Heart right ventricle (tissue), 16 donors: Measurements from ENCODE around the gene SMAD3. TPM values are rescaled to one million over a fixed set of nuclear protein-coding genes. Genes with fewer than 3 reads are reported as not detected.

Source experiments
- ATAC-seq, 8 donors: fragments of 200-7000 bp; cut with Tn5 transposase; one replicate each; pipeline ENCODE4 v1.9.1; 2020; ENCODE audit warnings: mild to moderate bottlenecking in 8 of 8, moderate library complexity in 8 of 8, moderate number of reproducible peaks in 1 of 8
- DNase-seq, 2 donors: peaks; one replicate each; pipeline ENCODE4 v3.0.0-alpha.2; 2020
- H3K27ac ChIP-seq, 10 donors: fragments of 200-600 bp; sonication (generic) in 2 of 10; one replicate each; pipeline versions ENCODE4 v1.5.0 to v1.8.0; 2020 to 2022; ENCODE audit warnings: mild to moderate bottlenecking in 3 of 10
- H3K27me3 ChIP-seq, 7 donors: fragments of 200-600 bp; one replicate each; pipeline ENCODE4 v1.8.0; 2021 to 2022; ENCODE audit warnings: mild to moderate bottlenecking in 2 of 7
- H3K36me3 ChIP-seq, 9 donors: fragments of 200-600 bp; sonication (generic) in 1 of 9; one replicate each; pipeline versions ENCODE4 v1.5.0 to v1.8.0; 2020 to 2022; ENCODE audit warnings: mild to moderate bottlenecking in 2 of 9
- H3K4me1 ChIP-seq, 9 donors: fragments of 200-600 bp; sonication (generic) in 1 of 9; one replicate each; pipeline versions ENCODE4 v1.5.0 to v1.8.0; 2020 to 2022; ENCODE audit warnings: mild to moderate bottlenecking in 4 of 9
- H3K4me3 ChIP-seq, 10 donors: fragments of 200-600 bp; sonication (generic) in 2 of 10; one replicate each; pipeline versions ENCODE4 v1.5.0 to v1.8.0; 2020 to 2022; ENCODE audit warnings: mild to moderate bottlenecking in 7 of 10, moderate library complexity in 2 of 10
- H3K9me3 ChIP-seq, 11 donors: fragments of 200-600 bp in 10 of 11; sonication (generic) in 2 of 11; one replicate each; pipeline versions ENCODE4 v1.5.0 to v1.8.0; 2013 to 2022; ENCODE audit warnings: mild to moderate bottlenecking in 2 of 11, control low read depth in 1 of 11, moderate library complexity in 1 of 11
- CTCF ChIP-seq, 9 donors: fragments of 200-600 bp; sonication (generic) in 2 of 9; IDR thresholded peaks; one replicate each; pipeline versions ENCODE4 v1.5.0 to v1.8.0; 2021 to 2022; ENCODE audit warnings: antibody characterized with exemption in 9 of 9, mild to moderate bottlenecking in 5 of 9, moderate library complexity in 1 of 9
- WGBS, 2 donors: extraction: QIAGEN DNeasy Blood & Tissue Kit; methylation state at CpG; one replicate each; pipeline ENCODE4 v1.1.7; 2013; ENCODE audit warnings: inconsistent platforms in 1 of 2; 5-methylcytosine and 5-hydroxymethylcytosine counted together
- intact Hi-C, 10 donors: fragments of 100-400 bp; cut with DNase I; formaldehyde crosslinking; loops; one replicate each; pipeline versions ENCODE4 v1.11.1 to v1.14.2; 2022
- polyA plus RNA-seq, 2 donors: library from polyadenylated mRNA; stranded (reverse); fragments of 200-250 nt; gene quantifications; one replicate each; pipeline ENCODE4 v1.2.3, GENCODE V29; 2013
- total RNA-seq, 10 donors: library from RNA; stranded (reverse); fragmentation: NEBNext Ultra II Directional in 3 of 10; extraction: Animal tissue kit (Norgen Biotek cat#: 25700) in 3 of 10; gene quantifications; one replicate each; pipeline versions ENCODE4 v1.2.1 to v1.2.4, GENCODE V29; 2021 to 2023
- donor health status: Arrhythmogenic right ventricular cardiomyopathy.
- donor health status: ischemic (EF 13 %, LVEDD 7.1; RV severe dilation, severe dysfunction).
- donor health status: healthy with polysubstance abuse.
- donor health status: DM: no; HTN: yes; CAD: no.
- donor health status: DM: no; HTN: no; CAD: no.
- donor health status: ischemic (EF 25% LVEDD 6.9; RV normal size, moderate dysfunction).
- donor health status: ischemic (EF 25% LVEDD 5.7; RV mildly dilated, moderate dysfunction).
- donor health status: healthy.
- donor health status: DM: yes; HTN: yes; CAD: no.
- donor health status: Ischemic cardiomyopathy.
- donor health status: ischemic (EF 35%, LVEDD 5.7; RV mildly dilated, moderate dysfunction).
- donor health status: nonischemic (EF 11% LVEDD 7.7; RV severe dilation, severe dysfunction).
- donor health status: DM: yes; HTN: yes; CAD: no.
- donor health status: PGD.
- donor health status: ischemic (EF 29% LVEDD 5.4; RV normal size, mild dysfunction).
- donor health status: nonischemic (EF 23%, LVEDD 6.1; RV moderate dilation, normal function).

SMAD3 gene
- total and polyA plus RNA-seq, 12 donors, result 6.2 to 44.8 (median 15.5) TPM

- H3K27me3 ChIP-seq, result no peaks in the 10 kb centered on the region
- H3K9me3 ChIP-seq, result no peaks in the 10 kb centered on the region
- no peak for TF ChIP-seq CTCF (IDR thresholded peaks at IDR 0.05)
- no peaks in the 10 kb centered on the region for H3K36me3 ChIP-seq
- peak overlapping the region in 8 of 10 donors; percentile 17 to 87 (median 70) for H3K27ac ChIP-seq
- no peak overlapping the region for H3K4me3 ChIP-seq
- DNase-seq (no peak), ATAC-seq (peak in 7 of 8 donors; percentile 6 to 76 (median 27))
- WGBS, 2 donors, result 88 to 91% methylated on average over 7 of the region's 7 CpGs
- intact Hi-C loops, result no loop called here
- peaks cover 13 to 61% (median 35%) of the 10 kb centered on the region in 9 donors for H3K4me1 ChIP-seq
Observed at GRCh38 chr15:67023517-67024313, 41.7 kb upstream of the SMAD3 start.

GRCh38 chr15:67024314-67024997, 40.9 kb upstream of the SMAD3 start:
- 33 to 44% methylated on average over 6 of the region's 6 CpGs for WGBS, 2 donors
- H3K4me1 ChIP-seq, result peaks cover 13 to 61% (median 35%) of the 10 kb centered on the region in 9 donors
- peak overlapping the region in 9 of 10 donors; percentile 43 to 87 (median 69) for H3K27ac ChIP-seq
- no peak overlapping the region for H3K4me3 ChIP-seq
- TF ChIP-seq CTCF (IDR thresholded peaks at IDR 0.05), result no peak
- intact Hi-C loops, result no loop called here
- no peaks in the 10 kb centered on the region for H3K27me3 ChIP-seq
- H3K9me3 ChIP-seq, result no peaks in the 10 kb centered on the region
- DNase-seq (peak; percentile 37 to 87), ATAC-seq (peak; percentile 90 to 95 (median 93))
- no peaks in the 10 kb centered on the region for H3K36me3 ChIP-seq

GRCh38 chr15:67024998-67025368, 40.4 kb upstream of the SMAD3 start:
- intact Hi-C loops, result loop anchor here in 3 of 10 donors (5.0 kb wide), 2 partner anchors 37 to 42 kb away; partner anchors contain the start of gene SMAD3 (in 1 of the 3)
- no peak for TF ChIP-seq CTCF (IDR thresholded peaks at IDR 0.05)
- DNase-seq (no peak), ATAC-seq (no peak)
- H3K4me1 ChIP-seq, result peaks cover 13 to 62% (median 35%) of the 10 kb centered on the region in 9 donors
- no peaks in the 10 kb centered on the region for H3K9me3 ChIP-seq
- no peaks in the 10 kb centered on the region for H3K27me3 ChIP-seq
- no peak overlapping the region for H3K4me3 ChIP-seq
- peak overlapping the region in 9 of 10 donors; percentile 43 to 87 (median 69) for H3K27ac ChIP-seq
- H3K36me3 ChIP-seq, result no peaks in the 10 kb centered on the region
- WGBS, 2 donors, result 55 to 67% methylated on average over 3 of the region's 3 CpGs
